HEK293 (cell line): ENCODE results near the gene SEMA3D.

Experiments
- CTCF ChIA-PET: fragments of 350-600 bp; formaldehyde crosslinking; extraction: SDS; loops from one replicate; lab custom pipeline; 2021; ENCODE audit warnings: antibody characterized with exemption; lab: Yijun Ruan, JAX
- POLR2A ChIA-PET: fragments of 300-600 bp; formaldehyde crosslinking; extraction: SDS; loops from one replicate; lab custom pipeline; 2020; ENCODE audit warnings: antibody characterized with exemption, inconsistent platforms; lab: Yijun Ruan, JAX
- H3K27ac ChIP-seq: fragments of 200-500 bp; sonication (Bioruptor generic); 2 replicates; pipeline ENCODE4 v1.5.1; 2014; ENCODE audit warnings: low read depth, low read length, control low read depth, inconsistent platforms; ENCODE audit errors: extremely low read depth
- H3K36me3 ChIP-seq, 2 experiments: fragments of 200-500 bp in 1 of 2; sonication (Bioruptor generic) in 1 of 2; 1 replicate in 1 of 2; 2 replicates in 1 of 2; pipeline ENCODE4 v1.5.1; 2014 to 2017; ENCODE audit warnings: inconsistent platforms in 2 of 2, low read length in 2 of 2; ENCODE audit not compliant: control insufficient read depth in 2 of 2, insufficient read depth in 1 of 2
- H3K4me1 ChIP-seq: fragments of 200-500 bp; sonication (Bioruptor generic); 2 replicates; pipeline ENCODE4 v1.5.1; 2014; ENCODE audit warnings: mild to moderate bottlenecking, low read length, inconsistent platforms; ENCODE audit not compliant: control insufficient read depth, insufficient read depth
- H3K4me3 ChIP-seq: 2 replicates; pipeline ENCODE4 v1.5.1; 2011; ENCODE audit warnings: low read depth, mild to moderate bottlenecking, control low read depth, low read length, moderate library complexity
- H3K9me3 ChIP-seq: fragments of 200-500 bp; sonication (Bioruptor generic); 2 replicates; pipeline ENCODE4 v1.5.1; 2014; ENCODE audit warnings: low read depth, low read length, inconsistent platforms; ENCODE audit not compliant: control insufficient read depth, insufficient read depth
- HOXA7 ChIP-seq: sonication (generic); formaldehyde crosslinking; IDR thresholded peaks from 2 replicates; pipeline ENCODE4 v1.8.1; 2022; ENCODE audit warnings: missing genetic modification reagents, borderline replicate concordance
- KLF17 ChIP-seq: fragments of 450-650 bp; formaldehyde crosslinking; IDR thresholded peaks from 2 replicates; pipeline ENCODE4 v1.5.1; 2016; ENCODE audit warnings: missing biosample characterization, missing genetic modification characterization
- OSR2 ChIP-seq: fragments of 450-650 bp; formaldehyde crosslinking; IDR thresholded peaks from 2 replicates; pipeline ENCODE4 v1.5.1; 2016; ENCODE audit warnings: missing biosample characterization, missing genetic modification characterization
- PRDM4 ChIP-seq: fragments of 450-650 bp; formaldehyde crosslinking; IDR thresholded peaks from 2 replicates; pipeline ENCODE4 v1.5.1; 2017; ENCODE audit warnings: missing biosample characterization, missing genetic modification characterization
- ZFP37 ChIP-seq: fragments of 450-650 bp; formaldehyde crosslinking; IDR thresholded peaks from 2 replicates; pipeline ENCODE4 v1.5.1; 2016; ENCODE audit warnings: missing biosample characterization, missing genetic modification characterization
- ZNF19 ChIP-seq: fragments of 450-650 bp; formaldehyde crosslinking; IDR thresholded peaks from 2 replicates; pipeline ENCODE4; 2016; ENCODE audit warnings: missing biosample characterization, missing genetic modification characterization, low read depth
- ZNF302 ChIP-seq: fragments of 450-650 bp; formaldehyde crosslinking; IDR thresholded peaks from 2 replicates; pipeline ENCODE4 v1.5.1; 2016; ENCODE audit warnings: missing biosample characterization, missing genetic modification characterization, low read depth
- ZNF366 ChIP-seq: fragments of 450-650 bp; formaldehyde crosslinking; conservative IDR thresholded peaks from 2 replicates; pipeline ENCODE4 v1.5.1; 2016; ENCODE audit warnings: missing biosample characterization, missing genetic modification characterization
- ZNF37A ChIP-seq: fragments of 450-650 bp; IDR thresholded peaks from 2 replicates; pipeline ENCODE4 v1.5.1; 2018; ENCODE audit warnings: missing biosample characterization, missing genetic modification characterization
- ZNF404 ChIP-seq: fragments of 450-650 bp; formaldehyde crosslinking; IDR thresholded peaks from 2 replicates; pipeline ENCODE4 v1.5.1; 2017; ENCODE audit warnings: missing biosample characterization, missing genetic modification characterization
- ZNF449 ChIP-seq: fragments of 450-650 bp; formaldehyde crosslinking; IDR thresholded peaks from 2 replicates; pipeline ENCODE4 v1.5.1; 2017; ENCODE audit warnings: missing biosample characterization, mild to moderate bottlenecking, missing genetic modification characterization, moderate library complexity
- ZNF549 ChIP-seq: fragments of 450-650 bp; IDR thresholded peaks from 2 replicates; pipeline ENCODE4 v1.5.1; 2018; ENCODE audit warnings: missing biosample characterization, missing genetic modification characterization, mild to moderate bottlenecking, inconsistent platforms, moderate library complexity
- ZNF639 ChIP-seq: fragments of 450-650 bp; formaldehyde crosslinking; IDR thresholded peaks from 2 replicates; pipeline ENCODE4 v1.5.1; 2016; ENCODE audit warnings: missing biosample characterization, missing genetic modification characterization
- ZNF776 ChIP-seq: fragments of 450-650 bp; formaldehyde crosslinking; IDR thresholded peaks from 2 replicates; pipeline ENCODE4 v1.5.0; 2017; ENCODE audit warnings: missing biosample characterization, missing genetic modification characterization, borderline replicate concordance
- ZNF777 ChIP-seq: fragments of 450-650 bp; formaldehyde crosslinking; IDR thresholded peaks from 2 replicates; pipeline ENCODE4 v1.5.1; 2017; ENCODE audit warnings: missing biosample characterization, missing genetic modification characterization, borderline replicate concordance
- ZNF785 ChIP-seq: fragments of 450-650 bp; formaldehyde crosslinking; IDR thresholded peaks from 2 replicates; pipeline ENCODE4 v1.5.1; 2016; ENCODE audit warnings: missing biosample characterization, missing genetic modification characterization

Gene SEMA3D

GRCh38 chr7:84949501-84949900 is 237.4 kb downstream of the SEMA3D start:
- no peak for TF ChIP-seq ZNF302 (tag by site-specific recombination)
- no peak for TF ChIP-seq OSR2 (tag by site-specific recombination)
- TF ChIP-seq ZNF37A (tag by site-specific recombination) = no peak
- TF ChIP-seq ZNF639 (tag by site-specific recombination) = no peak
- TF ChIP-seq ZNF449 (tag by site-specific recombination) = no peak
- no peak for TF ChIP-seq ZNF404
- TF ChIP-seq ZNF776 (tag by site-specific recombination) = no peak
- no peak for TF ChIP-seq ZNF549 (tag by site-specific recombination)
- TF ChIP-seq, all 188 proteins: peak for 0
- H3K27ac ChIP-seq = no peak overlapping the region
- no peaks in the 10 kb centered on the region for H3K9me3 ChIP-seq
- ChIA-PET POLR2A (no interaction called here), CTCF (no interaction called here)
- H3K4me3 ChIP-seq = no peak overlapping the region
- H3K36me3 ChIP-seq = no peaks in the 10 kb centered on the region
- H3K4me1 ChIP-seq = no peaks in the 10 kb centered on the region

- ChIA-PET POLR2A (no interaction called here), CTCF (no interaction called here)
- Histone ChIP-seq H3K27ac (no peak overlapping the region), H3K4me3 (no peak overlapping the region), H3K9me3 (no peaks in the 10 kb centered on the region), H3K4me1 (no peaks in the 10 kb centered on the region), H3K36me3 (no peaks in the 10 kb centered on the region)
- no peak for TF ChIP-seq ZNF785 (tag by site-specific recombination)
- no peak for TF ChIP-seq ZFP37 (tag by site-specific recombination)
Measured at GRCh38 chr7:84949067-84949466, 237.8 kb downstream of the SEMA3D start.

- H3K9me3 ChIP-seq = no peaks in the 10 kb centered on the region
Measured at GRCh38 chr7:84948634-84949033, 238.2 kb downstream of the SEMA3D start.

More at GRCh38 chr7:84948634-84949033, 238.2 kb downstream of the SEMA3D start:
- Histone ChIP-seq H3K27ac (no peak overlapping the region), H3K4me3 (no peak overlapping the region), H3K4me1 (no peaks in the 10 kb centered on the region), H3K36me3 (no peaks in the 10 kb centered on the region)
- TF ChIP-seq PRDM4 (no peak), KLF17 (no peak), ZNF777 (tag by site-specific recombination) (no peak), ZNF19 (tag by site-specific recombination) (no peak), HOXA7 (no peak), ZNF366 (tag by site-specific recombination) (no peak)
- CTCF ChIA-PET = no interaction called here
- POLR2A ChIA-PET = no interaction called here
